Smooth muscle cell (in vitro differentiated cells): ENCODE measurements around the gene MCF2L2. TPM values are rescaled to one million over a fixed set of nuclear protein-coding genes. Genes with fewer than 3 reads are reported as not detected.
"Not testable (repeated sequence)": the region's sequence is repeated elsewhere in the genome, so short reads cannot be mapped to it uniquely, and the experiment has no call there.

Experiments used
- DNase-seq: peaks from one replicate; lab custom pipeline; 2025; ENCODE audit not compliant: unreplicated experiment; lab: John Stamatoyannopoulos, UW
- H2AFZ ChIP-seq: fragments of 200-600 bp; sonication (generic); 2 replicates; pipeline ENCODE4 v1.6.0; 2016; ENCODE audit warnings: antibody characterized with exemption, low read depth, mild to moderate bottlenecking
- H3F3A ChIP-seq: fragments of 200-600 bp; sonication (generic); 2 replicates; pipeline ENCODE4 v1.6.0; 2017; ENCODE audit warnings: antibody characterized with exemption, low read depth
- H3K27ac ChIP-seq: fragments of 200-600 bp; sonication (generic); 2 replicates; pipeline ENCODE4 v1.5.1; 2016; ENCODE audit warnings: low read depth, mild to moderate bottlenecking
- H3K27me3 ChIP-seq: fragments of 200-600 bp; sonication (generic); 2 replicates; pipeline ENCODE4 v1.6.1; 2016; ENCODE audit warnings: low read depth, mild to moderate bottlenecking
- H3K36me3 ChIP-seq: fragments of 200-600 bp; sonication (generic); 2 replicates; pipeline ENCODE4 v1.5.1; 2016; ENCODE audit warnings: low read depth
- H3K4me1 ChIP-seq: fragments of 200-600 bp; sonication (generic); 2 replicates; pipeline ENCODE4 v1.5.1; 2016; ENCODE audit warnings: low read depth
- H3K4me2 ChIP-seq: fragments of 200-600 bp; sonication (generic); 2 replicates; pipeline ENCODE4 v1.6.0; 2016; ENCODE audit warnings: mild to moderate bottlenecking
- H3K4me3 ChIP-seq: fragments of 200-600 bp; sonication (generic); 2 replicates; pipeline ENCODE4 v1.5.1; 2016; ENCODE audit warnings: mild to moderate bottlenecking
- H3K79me2 ChIP-seq: fragments of 200-600 bp; sonication (generic); 2 replicates; pipeline ENCODE4 v1.6.0; 2016; ENCODE audit warnings: low read depth, mild to moderate bottlenecking
- H3K9ac ChIP-seq: fragments of 200-600 bp; sonication (generic); 2 replicates; pipeline ENCODE4 v1.6.0; 2016; ENCODE audit warnings: low read depth
- H3K9me3 ChIP-seq: fragments of 200-600 bp; sonication (generic); replicated peaks from 2 replicates; pipeline ENCODE4 v1.5.1; 2016; ENCODE audit warnings: low read depth
- H4K20me1 ChIP-seq: fragments of 200-600 bp; sonication (generic); 2 replicates; pipeline ENCODE4 v1.6.0; 2016; ENCODE audit warnings: low read depth
- CTCF ChIP-seq: fragments of 200-600 bp; sonication (generic); IDR thresholded peaks from 2 replicates; pipeline ENCODE4 v1.5.1; 2017; ENCODE audit warnings: borderline replicate concordance, mild to moderate bottlenecking, antibody characterized with exemption; ENCODE audit not compliant: insufficient read depth, poor library complexity, severe bottlenecking
- WGBS: methylation state at CpG from one replicate; pipeline ENCODE4 v1.1.7; 2016; ENCODE audit warnings: low lambda C conversion rate; 5-methylcytosine and 5-hydroxymethylcytosine counted together
- polyA plus RNA-seq: library from polyadenylated mRNA; unstranded; fragments of >200 nt; fragmentation: Nextera tagmentation; extraction: Ambion mirVana; gene quantifications from 2 replicates; pipeline ENCODE4 v1.2.1, GENCODE V29; 2016
- total RNA-seq: library from RNA; depleted of rRNA; stranded (reverse); fragments of >200 nt; gene quantifications from 2 replicates; pipeline ENCODE4 v1.2.3, GENCODE V29; 2014

MCF2L2 gene
- total and polyA plus RNA-seq, 2 experiments from 2014 or later = 0.09 TPM; not detected in 1

GRCh38 chr3:183473969-183474368 is 45.5 kb upstream of the MCF2L2 start:
- Histone ChIP-seq H3K4me1 (no peaks in the 10 kb centered on the region), H3K79me2 (no peaks in the 10 kb centered on the region), H3K9ac (no peak overlapping the region), H4K20me1 (no peaks in the 10 kb centered on the region), H3K36me3 (no peaks in the 10 kb centered on the region), H3K27ac (no peak overlapping the region), H2AFZ (no peak overlapping the region), H3K27me3 (no peaks in the 10 kb centered on the region), H3K4me2 (no peak overlapping the region), H3F3A (no peaks in the 10 kb centered on the region), H3K9me3 (no peaks in the 10 kb centered on the region), H3K4me3 (no peak overlapping the region)
- DNase-seq = no peak
- WGBS = 98% methylated on average over 2 of the region's 2 CpGs
- TF ChIP-seq CTCF = no peak

GRCh38 chr3:183472155-183472554 is 43.7 kb upstream of the MCF2L2 start:
- Histone ChIP-seq H3K36me3 (no peaks in the 10 kb centered on the region), H3F3A (no peaks in the 10 kb centered on the region), H3K9me3 (no peaks in the 10 kb centered on the region), H3K4me1 (no peaks in the 10 kb centered on the region), H4K20me1 (no peaks in the 10 kb centered on the region), H2AFZ (no peak overlapping the region), H3K79me2 (no peaks in the 10 kb centered on the region), H3K9ac (no peak overlapping the region), H3K4me2 (no peak overlapping the region), H3K4me3 (no peak overlapping the region), H3K27me3 (peaks cover 5% of the 10 kb centered on the region), H3K27ac (no peak overlapping the region)
- no peak for TF ChIP-seq CTCF
- DNase-seq = no peak
- WGBS = 74% methylated on average over 6 of the region's 6 CpGs

GRCh38 chr3:183468424-183468823 is 40.0 kb upstream of the MCF2L2 start:
- Histone ChIP-seq H2AFZ (no peak overlapping the region), H3K4me1 (no peaks in the 10 kb centered on the region), H3K9me3 (no peaks in the 10 kb centered on the region), H3K9ac (no peak overlapping the region), H3F3A (no peaks in the 10 kb centered on the region), H3K4me2 (no peak overlapping the region), H4K20me1 (no peaks in the 10 kb centered on the region), H3K27me3 (peaks cover 5% of the 10 kb centered on the region), H3K27ac (no peak overlapping the region), H3K4me3 (no peak overlapping the region), H3K36me3 (no peaks in the 10 kb centered on the region), H3K79me2 (no peaks in the 10 kb centered on the region)
- 96% methylated on average over 1 of the region's 1 CpG for WGBS
- DNase-seq = no peak
- TF ChIP-seq CTCF = no peak

GRCh38 chr3:183466575-183466974 is 38.2 kb upstream of the MCF2L2 start:
- 69% methylated on average over 3 of the region's 3 CpGs for WGBS
- Histone ChIP-seq H3K9ac (no peak overlapping the region), H3K27me3 (peaks cover 5% of the 10 kb centered on the region), H3K4me2 (no peak overlapping the region), H3K9me3 (no peaks in the 10 kb centered on the region), H4K20me1 (no peaks in the 10 kb centered on the region), H3K79me2 (no peaks in the 10 kb centered on the region), H3K4me3 (no peak overlapping the region), H3K4me1 (no peaks in the 10 kb centered on the region), H3K36me3 (no peaks in the 10 kb centered on the region), H2AFZ (no peak overlapping the region), H3F3A (no peaks in the 10 kb centered on the region), H3K27ac (no peak overlapping the region)
- DNase-seq = no peak
- no peak for TF ChIP-seq CTCF

- not testable (repeated sequence) for H2AFZ ChIP-seq, H3K4me2 ChIP-seq, H3K9me3 ChIP-seq, H3K9ac ChIP-seq, H3K27ac ChIP-seq, H3K4me3 ChIP-seq, H3K36me3 ChIP-seq, H4K20me1 ChIP-seq, H3K4me1 ChIP-seq, H3F3A ChIP-seq, H3K79me2 ChIP-seq, DNase-seq, H3K27me3 ChIP-seq
- 86% methylated on average over 13 of the region's 13 CpGs for WGBS
Measured at GRCh38 chr3:183465710-183466109, 37.3 kb upstream of the MCF2L2 start.
